IMR-90 (cell line): ENCODE data around the gene GNPTG. TPM values are rescaled to one million over a fixed set of nuclear protein-coding genes. Genes with fewer than 3 reads are reported as not detected.

Experiments
- ATAC-seq: fragments of 200-7000 bp; cut with Tn5 transposase; 2 replicates; pipeline ENCODE4 v1.9.1; 2020; ENCODE audit warnings: low read depth, mild to moderate bottlenecking, moderate library complexity
- BruUV-seq: library from RNA; stranded (reverse); fragments of 400-500 nt; replicated peaks from 2 replicates; lab custom pipeline; 2021; lab: Mats Ljungman, UMichigan
- CTCF ChIA-PET: fragments of 300-600 bp; formaldehyde crosslinking; extraction: SDS; loops from one replicate; lab custom pipeline; 2021; ENCODE audit warnings: antibody characterized with exemption; lab: Yijun Ruan, JAX
- POLR2A ChIA-PET: fragments of 300-600 bp; sonication (Branson Sonifier 250); formaldehyde crosslinking; loops from one replicate; lab custom pipeline; 2022; ENCODE audit warnings: antibody characterized with exemption; ENCODE audit not compliant: unreplicated experiment; lab: Charles Lee
- DNase-seq: peaks from one replicate; pipeline ENCODE4 v3.0.0; 2013
- H2AFZ ChIP-seq: replicated peaks from 2 replicates; pipeline ENCODE3; 2013; ENCODE audit warnings: low read length, mild to moderate bottlenecking; ENCODE audit not compliant: poor library complexity
- H2AK5ac ChIP-seq: 2 replicates; pipeline ENCODE4 v1.6.1; 2013; ENCODE audit warnings: low read depth, low read length, inconsistent platforms
- H2AK9ac ChIP-seq: replicated peaks from 2 replicates; pipeline ENCODE3; 2013; ENCODE audit warnings: mild to moderate bottlenecking, low read depth, low read length, moderate library complexity; ENCODE audit not compliant: poor library complexity
- H2BK120ac ChIP-seq: 2 replicates; pipeline ENCODE4 v1.6.1; 2013; ENCODE audit warnings: low read depth, low read length, inconsistent platforms
- H2BK15ac ChIP-seq: 3 replicates; pipeline ENCODE4 v1.6.1; 2013; ENCODE audit warnings: low read depth, low read length, inconsistent platforms
- H2BK20ac ChIP-seq: 2 replicates; pipeline ENCODE4 v1.6.1; 2013; ENCODE audit warnings: low read depth, mild to moderate bottlenecking, inconsistent platforms, low read length, moderate library complexity
- H2BK5ac ChIP-seq: 2 replicates; pipeline ENCODE4 v1.6.1; 2013; ENCODE audit warnings: mild to moderate bottlenecking, low read depth, low read length, inconsistent platforms; ENCODE audit not compliant: poor library complexity, severe bottlenecking
- H3K14ac ChIP-seq: replicated peaks from 2 replicates; pipeline ENCODE4 v1.6.1; 2013; ENCODE audit warnings: low read depth, low read length, inconsistent platforms
- H3K18ac ChIP-seq: 2 replicates; pipeline ENCODE4 v1.6.1; 2013; ENCODE audit warnings: low read depth, low read length, control low read depth
- H3K23ac ChIP-seq: 2 replicates; pipeline ENCODE4 v1.6.1; 2013; ENCODE audit warnings: low read depth, low read length, inconsistent platforms
- H3K27ac ChIP-seq: 2 replicates; pipeline ENCODE4 v1.5.1; 2013; ENCODE audit warnings: mild to moderate bottlenecking, control low read depth, low read length; ENCODE audit not compliant: insufficient read depth
- H3K27me3 ChIP-seq: 2 replicates; pipeline ENCODE4 v1.6.1; 2013; ENCODE audit warnings: low read length; ENCODE audit not compliant: control insufficient read depth, insufficient read depth
- H3K36me3 ChIP-seq: 2 replicates; pipeline ENCODE4 v1.6.1; 2013; ENCODE audit warnings: low read length, mixed read lengths; ENCODE audit not compliant: control insufficient read depth, insufficient read depth
- H3K4ac ChIP-seq: 2 replicates; pipeline ENCODE4 v1.6.1; 2013; ENCODE audit warnings: low read depth, low read length, inconsistent platforms
- H3K4me1 ChIP-seq: 2 replicates; pipeline ENCODE4 v1.6.1; 2013; ENCODE audit warnings: low read length, mixed read lengths; ENCODE audit not compliant: control insufficient read depth, insufficient read depth
- H3K4me2 ChIP-seq: 2 replicates; pipeline ENCODE4 v1.6.1; 2013; ENCODE audit warnings: low read depth, mild to moderate bottlenecking, control low read depth, low read length, moderate library complexity
- H3K4me3 ChIP-seq: 2 replicates; pipeline ENCODE4 v1.5.1; 2013; ENCODE audit warnings: low read depth, mild to moderate bottlenecking, control low read depth, low read length, moderate library complexity; ENCODE audit not compliant: insufficient read depth
- H3K56ac ChIP-seq: 2 replicates; pipeline ENCODE4 v1.6.1; 2013; ENCODE audit warnings: low read length, inconsistent platforms; ENCODE audit not compliant: insufficient read depth; ENCODE audit errors: extremely low read depth
- H3K79me1 ChIP-seq, 2 experiments: 2 replicates each; pipeline ENCODE4 v1.6.1; 2013; ENCODE audit warnings: low read length in 2 of 2, inconsistent platforms in 1 of 2, low read depth in 1 of 2
- H3K9ac ChIP-seq: 2 replicates; pipeline ENCODE4 v1.6.1; 2013; ENCODE audit warnings: low read depth, low read length, control low read depth
- H3K9me1 ChIP-seq: 2 replicates; pipeline ENCODE4 v1.6.1; 2013; ENCODE audit warnings: low read length, inconsistent platforms; ENCODE audit not compliant: insufficient read depth
- H3K9me3 ChIP-seq: 2 replicates; pipeline ENCODE4 v1.6.1; 2013; ENCODE audit warnings: low read length; ENCODE audit not compliant: control insufficient read depth, insufficient read depth
- H4K20me1 ChIP-seq: 2 replicates; pipeline ENCODE4 v1.6.1; 2013; ENCODE audit warnings: low read length, inconsistent platforms; ENCODE audit not compliant: insufficient read depth
- H4K5ac ChIP-seq: 2 replicates; pipeline ENCODE4 v1.6.1; 2013; ENCODE audit warnings: mild to moderate bottlenecking, low read depth, low read length, control low read depth
- H4K8ac ChIP-seq, 2 experiments: 2 replicates each; pipeline ENCODE4 v1.6.1; 2013; ENCODE audit warnings: low read depth in 2 of 2, low read length in 2 of 2, control low read depth in 1 of 2, inconsistent platforms in 1 of 2
- H4K91ac ChIP-seq: 2 replicates; pipeline ENCODE4 v1.6.1; 2013; ENCODE audit warnings: low read depth, low read length, inconsistent platforms; ENCODE audit not compliant: insufficient read depth
- ELK1 ChIP-seq: fragments of 150-350 bp; IDR thresholded peaks from 2 replicates; pipeline ENCODE4 v1.6.1; 2016; ENCODE audit warnings: low read depth, mild to moderate bottlenecking, low read length, moderate library complexity, borderline replicate concordance
- MXI1 ChIP-seq: IDR thresholded peaks from 2 replicates; pipeline ENCODE4 v1.6.1; 2012; ENCODE audit warnings: low read depth, mild to moderate bottlenecking, low read length, moderate library complexity, borderline replicate concordance
- SMC3 ChIP-seq: fragments of 150-350 bp; IDR thresholded peaks from 2 replicates; pipeline ENCODE4 v1.6.1; 2016; ENCODE audit warnings: low read depth, mild to moderate bottlenecking, antibody characterized with exemption, low read length, moderate library complexity
- WGBS, 2 experiments: methylation state at CpG; one replicate each; pipeline versions ENCODE4 v1.1.5 to v1.1.7; 2013; ENCODE audit warnings: missing lambda C conversion rate in 2 of 2; ENCODE audit not compliant: insufficient read length in 1 of 2; ENCODE audit errors: extremely low coverage in 2 of 2; 5-methylcytosine and 5-hydroxymethylcytosine counted together
- dilution Hi-C: fragments of 300-500 bp; cut with HindIII; formaldehyde crosslinking; loops from one replicate; pipeline ENCODE4 v1.14.3; 2018; ENCODE audit warnings: low sequenced_read_pairs; ENCODE audit not compliant: unreplicated experiment
- in situ Hi-C: fragments of 300-500 bp; cut with MboI; formaldehyde crosslinking; loops from 3 replicates; pipeline ENCODE4 v1.14.3; 2019; ENCODE audit warnings: low sequenced_read_pairs, inconsistent platforms, mixed read lengths
- intact Hi-C: fragments of 100-400 bp; cut with micrococcal nuclease; formaldehyde crosslinking; loops from 2 replicates; pipeline ENCODE4 v1.10.0; 2022
- polyA plus RNA-seq, 3 experiments: library from polyadenylated mRNA; depleted of rRNA; stranded (reverse); fragments of >200 nt; gene quantifications; 2 replicates each; pipeline ENCODE4 v1.2.3, GENCODE V29; 2012; ENCODE audit warnings: low replicate concordance in 1 of 3
- total RNA-seq: library from RNA; depleted of rRNA; stranded (reverse); fragments of >200 nt; gene quantifications from 2 replicates; pipeline ENCODE4 v1.2.3, GENCODE V29; 2012

The GNPTG gene
- total and polyA plus RNA-seq, 2 of the 4 experiments (the other 2 are of a cell fraction): 14.9 to 70.8 TPM

GRCh38 chr16:1310832-1311200 is 40.9 kb upstream of the GNPTG start:
- peak overlapping the region; percentile 97 for H3K4me2 ChIP-seq
- no peaks in the 10 kb centered on the region for H3K9me3 ChIP-seq
- peaks cover 30% of the 10 kb centered on the region for H3K36me3 ChIP-seq
- H3K56ac ChIP-seq: no peak overlapping the region
- intact Hi-C loops: no loop called here
- no peak overlapping the region for H2BK5ac ChIP-seq
- peaks cover 60% of the 10 kb centered on the region for H4K20me1 ChIP-seq
- H3K14ac ChIP-seq: no peak overlapping the region; the same call in 1 of the 2 replicates
- BruUV-seq: no TSS peak
- H2BK15ac ChIP-seq: no peak overlapping the region
- H3K9ac ChIP-seq: peak overlapping the region; percentile 90
- H3K27ac ChIP-seq: peak overlapping the region; percentile 45; the same call in 1 of the 2 replicates
- peak overlapping the region; percentile 90 for H3K4me3 ChIP-seq
- ChIA-PET POLR2A (no interaction called here), CTCF (no interaction called here)
- H2BK120ac ChIP-seq: no peak overlapping the region
- peak overlapping the region; percentile 79 for H2AK9ac ChIP-seq
- no peak overlapping the region for H2AFZ ChIP-seq
- in situ Hi-C loops: no loop called here
- peaks cover 7% of the 10 kb centered on the region for H3K9me1 ChIP-seq
- WGBS, 2 experiments: no CpG with 5 or more reads among the region's 14 CpGs
- no peak overlapping the region for H4K5ac ChIP-seq
- no peaks in the 10 kb centered on the region for H3K27me3 ChIP-seq
- H2BK20ac ChIP-seq: no peak overlapping the region
- no peak overlapping the region for H3K4ac ChIP-seq
- peak overlapping the region; percentile 55 for H3K23ac ChIP-seq
- H3K4me1 ChIP-seq: peaks cover 15% of the 10 kb centered on the region
- dilution Hi-C loops: no loop called here
- H3K79me1 ChIP-seq: peaks cover 3 to 21% of the 10 kb centered on the region in 2 experiments
- H2AK5ac ChIP-seq: no peak overlapping the region
- TF ChIP-seq ELK1: no peak
- no peak for TF ChIP-seq SMC3
- TF ChIP-seq MXI1: peak; percentile 28; the same call in 1 of the 2 replicates
- no peak overlapping the region for H4K91ac ChIP-seq
- DNase-seq: no peak
- no peak overlapping the region for H3K18ac ChIP-seq
- no peak for ATAC-seq
- no peak overlapping the region for H4K8ac ChIP-seq
